Right forelimb (tissue), 1 donor: ENCODE results near the gene MYO18A.

Experiments
- DNase-seq: peaks from one replicate; pipeline ENCODE4 v3.0.0-alpha.2; 2018

MYO18A gene

DNA sequence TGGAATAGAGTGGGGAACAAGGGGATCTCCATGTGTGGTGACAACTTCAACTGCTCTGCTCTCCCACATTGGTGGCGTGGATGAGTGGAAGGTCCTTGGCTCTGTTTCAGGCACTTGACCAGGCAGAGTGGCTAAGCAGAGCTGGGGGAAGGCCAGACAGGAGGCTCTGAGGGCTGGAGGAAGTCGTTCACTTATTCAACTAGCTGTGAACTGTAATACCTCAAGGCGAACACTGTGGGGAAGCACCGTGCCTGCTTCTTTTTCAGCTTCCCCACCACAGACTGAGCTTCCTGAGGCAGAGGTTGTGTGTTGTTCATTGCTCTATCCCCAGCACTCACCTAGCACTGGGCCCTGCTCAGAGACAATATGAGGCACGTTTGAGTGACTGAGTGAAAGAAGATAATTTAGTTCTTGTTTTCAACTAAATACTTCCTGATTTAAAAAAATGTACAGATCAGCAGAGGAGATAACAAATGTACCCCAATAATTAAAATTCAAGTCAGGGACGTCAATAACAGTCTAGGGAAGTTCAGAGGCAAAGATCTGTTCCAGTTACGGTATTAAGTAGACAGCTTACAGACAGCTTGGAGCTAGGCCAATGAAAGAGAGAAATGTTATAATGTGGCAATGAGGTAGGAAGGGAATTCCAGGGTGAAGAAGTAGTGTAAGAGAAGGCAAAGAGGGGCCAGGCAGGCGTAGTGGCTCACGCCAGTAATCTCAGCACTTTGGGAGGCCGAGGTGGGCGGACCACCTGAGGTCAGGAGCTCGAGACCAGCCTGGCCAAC, 34.7 kb downstream of the MYO18A start:
- peak; percentile 76 for DNase-seq

DNA sequence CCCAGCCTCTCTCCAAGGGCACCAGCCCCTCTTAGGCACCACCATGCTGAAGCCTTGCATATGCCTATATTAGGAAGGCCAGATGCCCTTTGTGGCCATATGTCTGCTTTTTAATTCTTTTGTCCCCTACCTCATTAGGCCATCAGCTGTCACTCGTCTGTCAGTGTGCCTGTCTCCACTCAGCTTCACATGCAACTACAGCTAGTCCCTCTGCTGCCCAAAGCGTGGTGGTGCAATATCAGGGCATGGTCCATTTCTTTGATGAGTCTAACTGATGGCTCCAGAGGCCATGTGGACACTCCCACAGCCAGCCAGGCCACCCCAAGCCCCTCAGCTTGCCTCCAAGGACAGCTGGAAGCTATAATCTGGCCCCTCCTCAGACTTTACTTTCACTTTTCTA, 36.3 kb downstream of the MYO18A start:
- DNase-seq, result no peak

DNA sequence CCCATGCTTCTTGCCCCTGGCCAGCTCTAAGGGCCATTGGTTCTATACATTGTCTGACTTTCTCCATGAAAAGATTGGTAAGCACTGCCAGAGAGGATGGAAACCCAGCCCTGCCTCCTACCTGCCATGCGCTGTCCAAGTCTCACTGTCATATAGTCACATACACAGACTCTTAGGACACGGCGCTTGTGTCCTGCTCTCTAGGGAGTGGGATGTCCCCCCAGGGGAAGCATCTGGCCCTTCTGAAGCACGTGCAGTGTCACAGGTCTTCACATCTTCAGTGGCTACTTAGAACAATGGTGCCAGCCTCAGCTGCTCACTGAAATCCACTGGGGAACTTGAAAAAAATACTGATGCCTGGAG, 38.7 kb downstream of the MYO18A start:
- no peak for DNase-seq

DNA sequence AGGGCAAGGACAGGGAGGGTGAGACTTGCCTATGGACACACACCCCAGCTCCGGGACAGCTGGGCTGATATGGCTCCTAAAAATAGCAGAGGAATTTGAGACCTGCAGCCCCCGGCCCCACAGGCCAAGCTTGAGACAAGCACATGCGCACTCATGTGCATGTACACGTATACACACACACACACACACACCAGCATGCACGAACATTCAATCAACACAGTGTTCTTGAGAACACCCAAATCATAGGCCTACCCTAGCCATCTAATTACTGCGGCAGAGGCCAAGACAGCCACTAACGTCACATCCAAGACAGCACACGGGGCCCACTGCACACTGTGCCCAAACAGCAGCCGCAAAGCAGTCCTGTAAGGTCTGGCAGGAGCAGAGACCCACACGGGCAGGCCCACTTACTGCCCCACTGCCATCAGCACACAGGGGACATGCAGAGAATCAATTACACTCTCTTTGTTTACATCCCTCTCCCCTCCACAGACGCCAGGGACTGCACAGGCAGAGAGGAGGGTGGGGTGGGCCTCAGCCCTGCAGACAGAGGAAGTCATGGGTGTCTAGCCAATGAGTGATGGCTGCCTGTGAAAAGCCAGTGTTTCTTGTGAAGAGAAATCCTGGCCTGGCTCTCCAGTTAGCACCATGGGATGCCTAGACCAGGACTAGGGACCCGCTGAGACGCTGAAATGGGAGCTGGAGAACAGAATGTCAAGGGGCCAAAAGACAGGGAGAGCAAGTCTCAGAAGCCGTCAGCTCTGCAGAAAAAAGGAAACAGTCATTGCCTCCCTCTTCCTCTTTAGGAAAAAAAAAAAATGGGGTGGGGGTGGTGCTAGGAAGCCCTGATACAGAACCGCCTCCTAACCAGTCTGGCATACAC, 39.3 kb downstream of the MYO18A start:
- DNase-seq, result no peak

DNA sequence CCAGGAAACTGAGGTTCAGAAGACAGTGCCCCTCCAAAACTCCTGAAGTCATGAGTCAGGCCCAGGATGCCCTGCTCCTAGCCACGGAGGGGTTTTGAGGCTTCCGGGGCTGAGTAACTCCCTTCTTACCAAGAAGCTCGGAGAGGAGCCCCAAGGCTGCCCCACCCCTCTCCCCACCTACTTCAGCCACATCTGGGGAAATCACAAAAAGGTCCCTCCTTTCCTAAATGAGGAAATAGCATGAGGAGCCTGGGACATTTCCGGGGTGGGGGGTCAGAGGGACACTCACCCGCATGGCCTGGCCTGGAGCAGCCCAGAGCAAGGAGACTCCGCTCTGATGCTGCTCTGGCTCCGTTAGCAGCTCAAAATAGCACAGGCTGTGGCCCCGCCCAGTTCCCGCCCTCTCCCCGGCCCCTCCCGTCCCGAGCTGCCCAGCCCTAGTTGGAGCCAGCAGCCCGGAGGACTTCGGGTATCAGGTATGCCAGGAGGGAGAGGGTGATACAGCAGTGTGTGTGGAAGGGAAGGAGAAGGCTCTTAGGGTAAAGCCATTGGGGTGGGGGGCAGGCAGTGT, 40.1 kb downstream of the MYO18A start:
- DNase-seq, result peak; percentile 91

DNA sequence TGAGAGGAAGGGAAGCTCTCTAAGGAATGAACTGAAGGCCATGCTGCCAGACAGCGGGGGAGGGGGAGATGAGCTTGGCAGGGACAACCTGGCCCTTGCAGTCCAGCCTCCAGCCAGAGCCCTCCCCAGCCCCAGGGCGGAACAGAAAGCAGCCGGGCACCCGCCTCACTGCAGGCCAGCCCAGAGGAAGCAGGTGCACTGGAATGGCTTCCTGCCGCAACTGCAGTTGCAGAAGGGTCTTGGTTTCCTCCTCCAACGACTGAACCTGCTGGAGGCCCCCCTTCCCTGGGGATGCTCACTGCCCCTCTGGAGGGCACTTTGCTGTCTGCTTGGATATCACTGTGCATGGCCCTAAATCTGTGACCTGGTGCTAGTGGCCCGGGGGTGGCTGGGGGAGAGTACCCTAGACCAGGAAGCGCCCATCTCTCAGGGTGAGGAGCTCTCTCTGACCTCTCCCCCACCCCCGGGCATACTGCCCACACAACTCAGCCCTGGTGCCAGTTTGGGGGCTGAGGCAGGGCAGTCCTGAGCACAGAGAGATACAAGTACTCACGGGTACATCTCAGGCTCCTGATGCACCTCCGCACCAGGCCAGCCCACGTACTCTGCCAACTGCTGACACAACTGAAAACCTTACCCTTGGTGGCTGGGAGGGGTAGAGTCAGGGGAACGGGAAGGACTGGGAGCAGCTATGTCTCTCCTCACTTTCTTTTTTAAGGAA, 41.1 kb downstream of the MYO18A start:
- no peak for DNase-seq

DNA sequence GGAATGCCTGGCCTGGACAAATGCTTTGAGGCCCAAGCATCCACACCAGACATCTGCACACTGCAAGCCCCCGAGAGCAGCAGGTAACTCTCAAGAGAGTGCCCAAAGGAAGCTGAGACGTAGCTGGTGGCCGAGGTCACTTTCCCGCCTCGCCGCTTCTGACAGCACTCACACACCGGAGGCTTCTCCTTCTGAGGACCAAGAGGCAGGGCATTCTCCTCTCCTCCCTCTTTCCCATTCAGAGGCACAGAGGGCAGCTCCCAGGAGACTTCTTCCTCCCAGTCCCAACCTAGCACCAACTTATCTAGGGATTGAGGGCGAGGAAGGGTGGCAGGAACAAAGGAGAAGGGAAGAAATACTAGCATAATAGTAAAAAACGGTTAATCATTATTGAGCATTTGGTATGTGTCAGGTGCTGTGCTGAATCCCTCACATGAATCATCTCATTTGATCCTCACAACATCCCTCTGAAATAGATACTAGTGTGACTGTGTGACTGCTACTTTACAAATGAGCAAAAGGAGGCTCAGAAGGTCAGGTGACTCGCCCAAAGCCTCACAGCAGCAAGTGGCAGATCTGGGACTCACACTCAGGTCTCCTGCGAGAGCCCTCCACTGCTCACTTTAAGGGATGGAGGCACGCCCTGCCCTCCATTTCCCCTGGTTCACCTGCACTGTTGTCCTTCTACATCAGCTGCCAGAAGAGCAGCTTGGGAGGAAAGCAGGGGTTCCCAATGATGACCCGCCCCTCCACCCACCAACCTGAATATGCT, 41.8 kb downstream of the MYO18A start:
- DNase-seq, result no peak

DNA sequence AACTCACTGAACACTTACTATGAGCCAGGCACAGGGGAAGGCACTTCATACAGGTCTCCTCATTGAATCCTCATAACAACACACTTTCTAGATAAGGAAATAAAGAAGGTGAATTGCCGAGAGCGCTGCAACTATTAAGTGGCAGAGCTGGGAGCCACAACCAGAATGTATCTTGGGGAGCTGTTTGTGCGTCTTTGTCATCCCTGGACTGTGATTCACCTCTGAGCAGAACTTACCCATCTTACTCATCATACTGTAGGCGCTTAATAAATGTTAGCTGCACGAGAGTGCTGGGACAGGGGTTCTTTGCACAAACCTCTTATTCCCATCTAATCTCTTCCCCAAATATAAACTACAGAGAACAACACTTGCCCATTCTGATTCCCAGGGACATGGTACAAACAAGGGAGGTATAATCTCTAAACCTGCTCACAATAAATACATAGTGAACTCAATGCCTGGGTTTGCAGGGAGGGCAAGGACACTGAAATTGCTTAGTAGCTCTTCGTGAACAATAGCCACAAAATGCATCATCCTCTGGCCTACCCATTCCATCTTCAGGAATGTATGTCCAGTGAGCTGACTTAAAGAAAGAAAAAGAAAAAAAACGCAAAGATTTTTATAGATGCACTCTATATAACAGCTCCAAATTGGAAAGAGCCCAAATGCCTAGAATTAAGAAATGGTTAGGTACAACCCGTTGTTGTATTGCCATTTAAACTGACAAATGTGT, 43.0 kb downstream of the MYO18A start:
- DNase-seq, result no peak

DNA sequence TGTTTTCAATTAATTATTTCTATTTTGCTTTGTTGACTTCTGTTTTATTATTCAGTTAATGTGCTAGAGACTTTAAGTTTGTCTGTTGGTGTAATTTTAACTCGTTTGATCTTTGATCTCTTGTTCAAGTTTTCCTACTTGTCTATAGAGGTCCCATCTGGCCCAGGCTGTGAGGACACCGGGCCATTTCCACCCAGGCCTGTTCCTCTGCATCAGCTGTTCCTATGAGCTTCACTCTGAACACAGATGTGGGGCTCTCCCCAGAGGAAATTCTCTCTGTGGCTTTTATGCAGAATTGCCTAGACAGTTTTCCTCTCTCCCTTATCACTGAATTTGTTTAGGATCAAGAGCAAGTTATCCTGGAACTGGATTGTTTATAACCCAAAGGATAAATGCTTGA, 44.7 kb downstream of the MYO18A start:
- no peak for DNase-seq

DNA sequence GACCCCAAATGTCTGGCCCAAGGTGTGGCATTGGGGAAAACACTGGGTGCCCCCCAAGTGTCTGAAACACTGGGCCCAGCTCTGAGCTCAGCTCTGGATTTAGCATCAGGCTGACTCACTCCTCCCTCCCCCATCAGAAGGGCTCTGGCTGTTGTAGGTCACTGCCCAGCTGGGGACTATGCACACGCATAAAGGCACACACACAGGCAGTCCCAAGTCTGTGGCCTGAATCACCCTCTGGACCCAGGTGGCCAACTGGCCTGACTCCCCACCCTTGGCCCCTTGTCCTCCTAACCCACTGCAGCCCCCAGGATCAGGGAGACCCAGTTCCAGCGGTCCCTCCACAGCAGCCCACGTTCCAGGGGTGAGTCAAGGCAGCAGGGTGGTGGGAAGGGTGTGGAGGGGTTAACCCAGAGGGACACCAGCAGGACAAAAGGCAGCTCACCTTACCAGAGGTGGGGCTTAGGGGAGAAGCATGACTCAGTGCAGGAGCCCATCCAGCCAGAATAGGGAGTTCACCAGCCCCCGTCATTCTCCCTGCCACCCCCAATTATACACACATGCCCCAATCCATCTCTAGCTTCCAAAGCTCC, 47.0 kb downstream of the MYO18A start:
- DNase-seq, result peak; percentile 40

DNA sequence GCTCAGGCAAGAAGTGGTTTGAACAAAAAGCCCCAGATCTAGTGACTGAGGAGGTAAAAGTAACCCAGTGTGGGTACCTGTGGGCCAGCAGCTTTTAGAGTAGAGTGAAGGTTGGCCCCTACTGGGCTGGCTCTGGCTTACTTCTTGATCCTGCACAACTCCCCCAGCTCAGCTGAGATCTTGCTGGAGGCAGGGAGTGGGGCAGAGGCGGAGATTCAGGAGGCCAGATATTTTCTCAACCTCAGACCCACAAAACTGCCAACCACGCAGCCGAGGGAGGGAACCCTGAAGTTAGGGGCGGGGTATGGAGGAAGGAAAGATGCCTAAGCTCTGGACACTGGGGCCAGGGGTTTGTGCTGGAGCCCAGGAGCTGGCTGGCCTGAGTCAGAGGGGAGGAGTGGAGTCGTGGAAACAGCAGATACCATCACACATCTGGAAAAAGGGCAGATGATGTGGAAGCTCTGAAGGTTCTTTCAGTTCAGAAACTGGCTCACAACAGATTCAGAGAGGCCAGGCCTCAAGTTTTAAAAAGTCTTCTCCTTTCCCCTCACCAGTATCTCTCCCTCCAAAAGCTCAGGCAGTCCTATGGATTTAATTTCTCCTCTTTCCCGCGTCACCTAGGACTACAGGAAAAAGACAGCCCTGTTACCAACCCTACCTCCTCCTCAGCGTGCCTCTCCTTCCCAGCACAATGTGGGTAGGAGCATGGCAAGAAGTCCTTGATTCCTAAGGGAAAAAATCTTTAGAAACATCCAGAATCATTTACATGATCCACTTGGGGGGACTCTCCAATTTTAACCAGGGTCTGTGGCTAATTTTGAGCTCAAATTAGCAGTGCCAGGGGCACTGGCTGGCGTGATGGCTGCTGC, 48.1 kb downstream of the MYO18A start:
- DNase-seq, result no peak

DNA sequence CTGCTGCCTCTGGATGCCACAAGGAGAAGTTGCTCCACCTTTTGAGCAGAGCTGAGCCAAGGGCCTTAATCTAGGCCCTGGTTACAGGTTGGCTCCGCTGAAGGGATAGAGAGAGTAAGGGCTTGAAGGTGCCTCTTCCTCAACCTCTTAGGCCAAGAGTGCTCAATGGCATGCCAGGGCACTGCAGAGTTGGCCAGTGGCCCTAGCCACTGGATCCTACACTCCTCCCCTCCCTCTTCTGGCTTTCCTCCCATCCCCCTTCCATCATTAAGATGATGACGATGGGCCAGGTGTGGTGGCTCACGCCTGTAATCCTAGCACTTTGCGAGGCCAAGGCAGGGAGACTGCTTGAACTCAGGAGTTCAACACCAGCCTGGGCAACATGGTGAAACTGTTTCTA, 50.5 kb downstream of the MYO18A start:
- no peak for DNase-seq

DNA sequence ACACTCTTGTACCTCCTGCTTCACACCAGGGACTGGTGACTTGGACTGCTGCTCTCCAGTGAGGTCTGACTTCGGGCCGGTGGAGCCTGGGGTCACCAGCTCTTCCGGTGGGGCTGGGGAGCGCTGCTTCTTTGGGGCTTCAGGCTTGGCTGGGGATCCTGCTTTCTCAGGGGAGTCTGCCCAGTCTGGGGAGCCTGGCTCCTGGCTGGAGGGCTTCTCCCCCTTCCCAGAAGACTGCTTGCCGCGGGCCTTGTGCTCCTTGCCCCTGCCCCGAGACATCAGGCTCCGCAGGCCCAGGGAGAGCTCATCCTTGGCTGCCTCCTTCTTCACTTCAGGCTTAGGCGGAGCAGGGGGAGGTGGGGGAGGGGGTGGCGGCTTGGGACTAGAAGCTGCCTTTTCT, 52.4 kb downstream of the MYO18A start:
- no peak for DNase-seq

DNA sequence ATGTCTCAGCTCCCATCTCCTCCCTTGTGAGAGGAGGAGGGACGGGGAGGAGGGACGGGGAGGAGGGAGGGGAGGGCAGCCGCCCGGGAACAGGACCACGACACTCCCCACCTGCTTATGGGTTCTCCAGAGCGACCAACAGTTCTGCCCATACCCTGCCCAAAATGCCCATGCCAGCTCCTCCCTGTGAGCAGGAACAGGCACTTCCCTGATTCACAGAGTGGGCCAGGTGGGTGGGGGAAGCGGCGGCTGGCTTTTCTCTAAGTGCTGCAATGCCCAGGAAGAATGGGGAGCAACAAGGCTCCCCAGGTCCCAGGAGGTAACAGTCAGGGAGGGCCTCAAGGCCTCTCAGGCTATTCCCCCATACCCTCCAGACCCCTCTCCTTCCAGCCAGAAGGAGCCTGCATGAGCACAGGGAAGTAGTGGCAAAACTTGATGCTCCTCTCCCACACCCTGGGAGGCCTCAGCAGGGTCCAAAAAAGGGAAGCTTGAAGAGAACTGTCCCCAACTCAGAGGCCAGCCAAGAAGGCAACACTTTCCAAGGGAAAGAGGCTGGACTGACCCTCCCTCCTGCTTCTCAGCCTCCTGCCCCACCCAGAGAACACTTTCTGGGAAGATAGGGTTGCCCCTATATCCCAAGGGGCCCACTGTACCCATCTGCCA, 53.8 kb downstream of the MYO18A start:
- no peak for DNase-seq

DNA sequence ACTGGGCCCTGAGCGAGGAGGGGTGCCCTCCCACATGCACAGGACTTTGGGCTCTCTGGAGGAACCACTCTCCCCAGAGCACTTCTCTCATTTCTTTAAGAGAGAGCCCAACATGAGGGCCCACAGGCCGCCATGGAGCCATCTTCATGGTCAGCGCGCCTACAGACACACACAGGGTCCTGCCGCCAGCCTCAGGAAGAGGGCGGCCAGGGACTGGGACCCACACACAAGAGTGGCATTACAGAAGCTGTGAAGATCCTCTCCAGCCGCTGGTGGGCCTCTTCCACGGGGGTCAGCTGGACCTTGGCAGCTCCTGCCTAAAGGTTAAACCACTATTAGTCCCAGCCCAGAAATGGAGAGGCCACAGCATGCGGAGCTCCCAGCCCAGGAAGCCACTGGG, 54.5 kb downstream of the MYO18A start:
- no peak for DNase-seq

DNA sequence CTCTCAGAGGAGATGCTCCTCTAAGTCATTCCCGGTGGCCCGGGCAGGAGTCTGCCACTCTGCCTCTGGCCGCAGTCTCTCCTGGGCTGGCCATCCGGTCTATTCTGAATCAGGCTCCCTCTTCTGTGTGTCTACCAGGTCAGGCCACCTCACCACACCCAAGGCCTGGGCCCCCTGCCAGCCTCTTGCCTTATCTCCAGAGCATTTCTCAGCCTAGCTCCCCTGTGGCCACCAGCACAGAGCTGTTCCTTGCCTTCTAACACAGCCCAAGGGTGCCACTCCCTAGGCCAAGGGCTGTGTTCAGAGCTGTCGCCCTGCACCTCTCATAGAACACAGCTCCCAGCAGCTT, 55.3 kb downstream of the MYO18A start:
- DNase-seq, result no peak

DNA sequence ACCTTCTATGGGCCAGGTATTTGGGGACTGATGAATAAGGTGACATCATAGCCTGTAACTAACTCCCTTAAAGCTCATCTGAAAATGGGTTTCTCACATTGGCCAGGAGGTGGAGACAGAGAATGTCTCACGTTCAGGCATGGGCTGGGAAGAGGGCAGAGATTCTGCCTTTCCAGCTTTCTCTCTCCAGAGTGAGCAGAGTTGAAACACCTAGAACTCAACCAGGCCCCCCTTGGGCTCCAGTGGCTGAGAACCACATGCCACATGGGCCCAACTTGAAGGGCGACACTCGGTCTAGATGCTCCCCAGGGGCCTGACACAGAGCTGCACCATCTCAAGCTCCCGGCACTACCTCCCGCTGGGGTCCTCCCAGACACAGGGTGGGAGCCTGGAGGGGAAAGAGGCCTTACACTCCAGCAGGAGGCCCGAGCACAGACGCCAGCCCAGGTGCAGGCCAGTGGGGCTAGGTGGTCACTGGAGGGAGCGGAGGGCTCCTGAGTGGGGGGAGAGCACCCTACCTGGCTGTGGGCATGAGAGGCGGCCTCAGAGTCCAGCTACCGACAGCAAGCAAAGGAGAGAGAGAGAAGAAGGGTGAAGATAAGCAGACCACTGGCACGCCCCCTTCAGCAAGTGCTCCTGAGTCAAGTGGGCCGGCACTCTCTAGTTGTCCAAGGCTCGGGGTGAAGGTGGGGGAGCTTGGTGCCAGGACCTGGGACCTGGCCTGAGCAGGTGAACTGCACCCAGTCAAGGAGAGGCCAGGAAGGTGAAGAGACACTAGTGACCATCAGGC, 55.9 kb downstream of the MYO18A start:
- no peak for DNase-seq

DNA sequence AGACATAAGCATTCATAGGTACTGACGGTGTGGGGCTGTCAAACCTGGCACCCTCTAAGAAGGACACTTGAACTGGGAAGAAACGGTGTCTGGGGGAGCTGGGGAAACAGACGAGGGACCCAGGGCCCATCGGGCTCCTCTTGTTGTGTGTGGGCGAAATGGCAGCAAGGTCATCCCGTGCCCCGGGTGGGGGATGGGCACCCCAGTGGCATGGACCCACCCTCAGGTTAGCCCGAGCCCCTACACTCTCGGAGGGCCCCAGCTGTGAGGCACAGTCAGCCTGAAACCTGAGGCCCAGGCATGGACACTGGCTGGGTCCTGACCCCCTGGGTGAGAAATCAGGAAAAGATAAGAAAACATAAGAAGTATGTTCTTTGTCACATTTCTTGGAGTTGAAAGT, 57.1 kb downstream of the MYO18A start:
- DNase-seq, result no peak

DNA sequence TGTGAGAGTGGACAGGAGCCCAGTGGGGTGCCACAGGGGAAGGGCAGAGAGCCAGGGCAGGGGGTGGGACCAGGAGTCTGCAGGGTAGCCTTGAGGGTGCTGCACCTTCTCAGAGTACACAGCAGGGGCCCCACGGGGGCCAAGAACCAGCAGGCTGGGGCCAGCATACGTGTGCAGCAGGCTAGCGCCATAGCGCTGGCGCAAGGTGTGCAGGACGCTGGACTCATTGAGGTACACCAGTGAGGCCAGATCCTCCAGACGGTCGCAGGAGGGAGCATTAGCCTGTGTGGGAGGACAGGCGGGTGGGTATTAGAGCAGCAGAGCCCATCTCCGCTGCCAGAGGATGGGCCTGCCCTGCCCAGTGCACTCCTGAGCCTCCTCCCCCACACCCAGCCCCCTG, 58.8 kb downstream of the MYO18A start:
- DNase-seq, result no peak
